Measurements from ENCODE around the gene GAB2.

GRCh38 chr11:78212586-78213371, 204.8 kb downstream of the GAB2 start:
- no peak for TF ChIP-seq CTCF (IDR thresholded peaks at IDR 0.05)
- no peak for TF ChIP-seq POLR2A (IDR thresholded peaks at IDR 0.05)
